Measurements from ENCODE around the gene HLA-DRB1. TPM values are rescaled to one million over a fixed set of nuclear protein-coding genes. Genes with fewer than 3 reads are reported as not detected.

The HLA-DRB1 gene
- total and polyA plus RNA-seq, 2 experiments from 2014 or later: 0.38 to 1.5 TPM

DNA sequence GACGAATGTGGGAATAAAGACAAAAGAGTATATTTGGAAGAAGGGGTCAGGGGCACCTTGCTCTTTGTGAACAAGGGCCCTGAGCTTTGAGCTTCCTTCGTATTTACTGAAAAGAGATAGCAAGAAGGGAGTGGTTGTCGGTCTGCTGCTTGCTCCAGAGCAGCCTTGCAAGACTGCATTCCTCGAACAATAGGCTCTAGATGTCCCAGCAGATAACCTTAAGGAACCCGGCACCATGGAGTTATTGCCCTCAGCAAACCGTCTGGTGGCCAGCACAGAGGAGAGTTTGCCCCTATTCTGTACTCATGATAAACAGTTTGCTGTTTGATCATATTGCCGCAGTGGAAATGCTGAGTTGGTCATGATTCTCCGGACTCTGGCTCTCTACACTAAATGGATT lies 22.7 kb downstream of the HLA-DRB1 start:
- no peak for ATAC-seq

DNA sequence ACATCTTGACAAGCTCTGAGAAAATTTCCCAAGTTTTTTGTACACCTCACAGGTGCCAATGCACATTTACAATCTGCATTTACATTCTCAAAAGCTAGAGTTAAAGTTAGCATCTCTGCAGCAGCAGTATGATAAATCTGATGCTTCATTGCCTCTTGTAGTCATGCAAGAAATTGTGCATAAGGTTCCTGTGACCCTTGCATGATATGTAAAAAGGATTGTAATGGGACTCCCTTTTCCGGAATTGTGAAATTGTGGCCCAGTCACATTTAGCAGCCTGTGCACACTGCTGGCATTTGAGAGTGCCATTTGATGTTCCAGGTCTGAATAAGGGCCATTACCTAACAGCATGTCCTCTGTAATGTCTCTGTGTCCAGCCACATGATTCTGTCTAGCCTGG lies 24.1 kb downstream of the HLA-DRB1 start:
- Histone ChIP-seq H3F3A (replicated peaks; ENCODE audit: low read depth) (no peaks in the 10 kb centered on the region), H3K4me1 (ENCODE audit: insufficient read depth) (no peaks in the 10 kb centered on the region), H3K4me3 (no peak overlapping the region), H3K4me2 (no peak overlapping the region), H3K27me3 (ENCODE audit: insufficient read depth) (no peaks in the 10 kb centered on the region), H4K20me1 (replicated peaks; ENCODE audit: insufficient read depth) (no peaks in the 10 kb centered on the region), H3K36me3 (ENCODE audit: insufficient read depth) (no peaks in the 10 kb centered on the region), H3K9me2 (ENCODE audit: insufficient read depth) (no peaks in the 10 kb centered on the region), H3K79me2 (replicated peaks; ENCODE audit: insufficient read depth) (no peaks in the 10 kb centered on the region), H2AFZ (no peak overlapping the region), H3K27ac (ENCODE audit: low read depth) (no peak overlapping the region)
- ATAC-seq (no peak), DNase-seq (ENCODE audit: low spot score) (no peak)
- Mint-ChIP-seq H3K27ac (no peak overlapping the region), H3K4me1 (no peaks in the 10 kb centered on the region; the same call in 2 of the 3 replicates), H3K27me3 (ENCODE audit: insufficient read depth, low read depth, poor library complexity) (no peaks in the 10 kb centered on the region), H3K4me3 (no peak overlapping the region), H3K9me3 (peaks cover 5% of the 10 kb centered on the region; the same call in 1 of the 3 replicates), H3K36me3 (ENCODE audit: low read depth) (peaks cover 3% of the 10 kb centered on the region; the same call in 2 of the 3 replicates)
- TF ChIP-seq JUNB (IDR thresholded peaks at IDR 0.05; ENCODE audit: unreplicated experiment) (no peak), ZNF114 (CRISPR knock-in tag; IDR thresholded peaks at IDR 0.05) (no peak), POLR2AphosphoS5 (IDR thresholded peaks at IDR 0.05; ENCODE audit: low read depth) (no peak), EZH2phosphoT487 (IDR thresholded peaks at IDR 0.05; ENCODE audit: unreplicated experiment) (no peak), ZNF331 (CRISPR knock-in tag; IDR thresholded peaks at IDR 0.05; ENCODE audit: low read depth) (no peak), STAT1 (IDR thresholded peaks at IDR 0.05; ENCODE audit: unreplicated experiment) (no peak)
- TF ChIP-seq, protein P1, sequence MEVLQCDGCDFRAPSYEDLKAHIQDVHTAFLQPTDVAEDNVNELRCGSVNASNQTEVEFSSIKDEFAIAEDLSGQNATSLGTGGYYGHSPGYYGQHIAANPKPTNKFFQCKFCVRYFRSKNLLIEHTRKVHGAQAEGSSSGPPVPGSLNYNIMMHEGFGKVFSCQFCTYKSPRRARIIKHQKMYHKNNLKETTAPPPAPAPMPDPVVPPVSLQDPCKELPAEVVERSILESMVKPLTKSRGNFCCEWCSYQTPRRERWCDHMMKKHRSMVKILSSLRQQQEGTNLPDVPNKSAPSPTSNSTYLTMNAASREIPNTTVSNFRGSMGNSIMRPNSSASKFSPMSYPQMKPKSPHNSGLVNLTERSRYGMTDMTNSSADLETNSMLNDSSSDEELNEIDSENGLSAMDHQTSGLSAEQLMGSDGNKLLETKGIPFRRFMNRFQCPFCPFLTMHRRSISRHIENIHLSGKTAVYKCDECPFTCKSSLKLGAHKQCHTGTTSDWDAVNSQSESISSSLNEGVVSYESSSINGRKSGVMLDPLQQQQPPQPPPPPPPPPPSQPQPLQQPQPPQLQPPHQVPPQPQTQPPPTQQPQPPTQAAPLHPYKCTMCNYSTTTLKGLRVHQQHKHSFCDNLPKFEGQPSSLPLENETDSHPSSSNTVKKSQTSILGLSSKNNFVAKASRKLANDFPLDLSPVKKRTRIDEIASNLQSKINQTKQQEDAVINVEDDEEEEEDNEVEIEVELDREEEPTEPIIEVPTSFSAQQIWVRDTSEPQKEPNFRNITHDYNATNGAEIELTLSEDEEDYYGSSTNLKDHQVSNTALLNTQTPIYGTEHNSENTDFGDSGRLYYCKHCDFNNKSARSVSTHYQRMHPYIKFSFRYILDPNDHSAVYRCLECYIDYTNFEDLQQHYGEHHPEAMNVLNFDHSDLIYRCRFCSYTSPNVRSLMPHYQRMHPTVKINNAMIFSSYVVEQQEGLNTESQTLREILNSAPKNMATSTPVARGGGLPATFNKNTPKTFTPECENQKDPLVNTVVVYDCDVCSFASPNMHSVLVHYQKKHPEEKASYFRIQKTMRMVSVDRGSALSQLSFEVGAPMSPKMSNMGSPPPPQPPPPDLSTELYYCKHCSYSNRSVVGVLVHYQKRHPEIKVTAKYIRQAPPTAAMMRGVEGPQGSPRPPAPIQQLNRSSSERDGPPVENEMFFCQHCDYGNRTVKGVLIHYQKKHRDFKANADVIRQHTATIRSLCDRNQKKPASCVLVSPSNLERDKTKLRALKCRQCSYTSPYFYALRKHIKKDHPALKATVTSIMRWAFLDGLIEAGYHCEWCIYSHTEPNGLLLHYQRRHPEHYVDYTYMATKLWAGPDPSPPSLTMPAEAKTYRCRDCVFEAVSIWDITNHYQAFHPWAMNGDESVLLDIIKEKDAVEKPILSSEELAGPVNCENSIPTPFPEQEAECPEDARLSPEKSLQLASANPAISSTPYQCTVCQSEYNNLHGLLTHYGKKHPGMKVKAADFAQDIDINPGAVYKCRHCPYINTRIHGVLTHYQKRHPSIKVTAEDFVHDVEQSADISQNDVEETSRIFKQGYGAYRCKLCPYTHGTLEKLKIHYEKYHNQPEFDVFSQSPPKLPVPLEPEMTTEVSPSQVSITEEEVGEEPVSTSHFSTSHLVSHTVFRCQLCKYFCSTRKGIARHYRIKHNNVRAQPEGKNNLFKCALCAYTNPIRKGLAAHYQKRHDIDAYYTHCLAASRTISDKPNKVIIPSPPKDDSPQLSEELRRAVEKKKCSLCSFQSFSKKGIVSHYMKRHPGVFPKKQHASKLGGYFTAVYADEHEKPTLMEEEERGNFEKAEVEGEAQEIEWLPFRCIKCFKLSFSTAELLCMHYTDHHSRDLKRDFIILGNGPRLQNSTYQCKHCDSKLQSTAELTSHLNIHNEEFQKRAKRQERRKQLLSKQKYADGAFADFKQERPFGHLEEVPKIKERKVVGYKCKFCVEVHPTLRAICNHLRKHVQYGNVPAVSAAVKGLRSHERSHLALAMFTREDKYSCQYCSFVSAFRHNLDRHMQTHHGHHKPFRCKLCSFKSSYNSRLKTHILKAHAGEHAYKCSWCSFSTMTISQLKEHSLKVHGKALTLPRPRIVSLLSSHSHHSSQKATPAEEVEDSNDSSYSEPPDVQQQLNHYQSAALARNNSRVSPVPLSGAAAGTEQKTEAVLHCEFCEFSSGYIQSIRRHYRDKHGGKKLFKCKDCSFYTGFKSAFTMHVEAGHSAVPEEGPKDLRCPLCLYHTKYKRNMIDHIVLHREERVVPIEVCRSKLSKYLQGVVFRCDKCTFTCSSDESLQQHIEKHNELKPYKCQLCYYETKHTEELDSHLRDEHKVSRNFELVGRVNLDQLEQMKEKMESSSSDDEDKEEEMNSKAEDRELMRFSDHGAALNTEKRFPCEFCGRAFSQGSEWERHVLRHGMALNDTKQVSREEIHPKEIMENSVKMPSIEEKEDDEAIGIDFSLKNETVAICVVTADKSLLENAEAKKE (CRISPR knock-in tag; IDR thresholded peaks at IDR 0.05): no peak
- TF ChIP-seq, protein P2, sequence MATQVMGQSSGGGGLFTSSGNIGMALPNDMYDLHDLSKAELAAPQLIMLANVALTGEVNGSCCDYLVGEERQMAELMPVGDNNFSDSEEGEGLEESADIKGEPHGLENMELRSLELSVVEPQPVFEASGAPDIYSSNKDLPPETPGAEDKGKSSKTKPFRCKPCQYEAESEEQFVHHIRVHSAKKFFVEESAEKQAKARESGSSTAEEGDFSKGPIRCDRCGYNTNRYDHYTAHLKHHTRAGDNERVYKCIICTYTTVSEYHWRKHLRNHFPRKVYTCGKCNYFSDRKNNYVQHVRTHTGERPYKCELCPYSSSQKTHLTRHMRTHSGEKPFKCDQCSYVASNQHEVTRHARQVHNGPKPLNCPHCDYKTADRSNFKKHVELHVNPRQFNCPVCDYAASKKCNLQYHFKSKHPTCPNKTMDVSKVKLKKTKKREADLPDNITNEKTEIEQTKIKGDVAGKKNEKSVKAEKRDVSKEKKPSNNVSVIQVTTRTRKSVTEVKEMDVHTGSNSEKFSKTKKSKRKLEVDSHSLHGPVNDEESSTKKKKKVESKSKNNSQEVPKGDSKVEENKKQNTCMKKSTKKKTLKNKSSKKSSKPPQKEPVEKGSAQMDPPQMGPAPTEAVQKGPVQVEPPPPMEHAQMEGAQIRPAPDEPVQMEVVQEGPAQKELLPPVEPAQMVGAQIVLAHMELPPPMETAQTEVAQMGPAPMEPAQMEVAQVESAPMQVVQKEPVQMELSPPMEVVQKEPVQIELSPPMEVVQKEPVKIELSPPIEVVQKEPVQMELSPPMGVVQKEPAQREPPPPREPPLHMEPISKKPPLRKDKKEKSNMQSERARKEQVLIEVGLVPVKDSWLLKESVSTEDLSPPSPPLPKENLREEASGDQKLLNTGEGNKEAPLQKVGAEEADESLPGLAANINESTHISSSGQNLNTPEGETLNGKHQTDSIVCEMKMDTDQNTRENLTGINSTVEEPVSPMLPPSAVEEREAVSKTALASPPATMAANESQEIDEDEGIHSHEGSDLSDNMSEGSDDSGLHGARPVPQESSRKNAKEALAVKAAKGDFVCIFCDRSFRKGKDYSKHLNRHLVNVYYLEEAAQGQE (IDR thresholded peaks at IDR 0.05; ENCODE audit: unreplicated experiment): no peak
- TF ChIP-seq, protein P3, sequence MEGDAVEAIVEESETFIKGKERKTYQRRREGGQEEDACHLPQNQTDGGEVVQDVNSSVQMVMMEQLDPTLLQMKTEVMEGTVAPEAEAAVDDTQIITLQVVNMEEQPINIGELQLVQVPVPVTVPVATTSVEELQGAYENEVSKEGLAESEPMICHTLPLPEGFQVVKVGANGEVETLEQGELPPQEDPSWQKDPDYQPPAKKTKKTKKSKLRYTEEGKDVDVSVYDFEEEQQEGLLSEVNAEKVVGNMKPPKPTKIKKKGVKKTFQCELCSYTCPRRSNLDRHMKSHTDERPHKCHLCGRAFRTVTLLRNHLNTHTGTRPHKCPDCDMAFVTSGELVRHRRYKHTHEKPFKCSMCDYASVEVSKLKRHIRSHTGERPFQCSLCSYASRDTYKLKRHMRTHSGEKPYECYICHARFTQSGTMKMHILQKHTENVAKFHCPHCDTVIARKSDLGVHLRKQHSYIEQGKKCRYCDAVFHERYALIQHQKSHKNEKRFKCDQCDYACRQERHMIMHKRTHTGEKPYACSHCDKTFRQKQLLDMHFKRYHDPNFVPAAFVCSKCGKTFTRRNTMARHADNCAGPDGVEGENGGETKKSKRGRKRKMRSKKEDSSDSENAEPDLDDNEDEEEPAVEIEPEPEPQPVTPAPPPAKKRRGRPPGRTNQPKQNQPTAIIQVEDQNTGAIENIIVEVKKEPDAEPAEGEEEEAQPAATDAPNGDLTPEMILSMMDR (conservative IDR thresholded peaks at IDR 0.05; ENCODE audit: low read depth in 2 of 2): no peak

More for the DNA sequence above, 22.7 kb downstream of the HLA-DRB1 start:
- H3K4me2 ChIP-seq: no peak overlapping the region
- no peaks in the 10 kb centered on the region for H3K27me3 Mint-ChIP-seq (ENCODE audit: insufficient read depth, low read depth, poor library complexity)
- H3K79me2 ChIP-seq (replicated peaks; ENCODE audit: insufficient read depth): no peaks in the 10 kb centered on the region
- no peaks in the 10 kb centered on the region for H3K27me3 ChIP-seq (ENCODE audit: insufficient read depth)
- DNase-seq (ENCODE audit: low spot score): no peak
- H3K9me2 ChIP-seq (ENCODE audit: insufficient read depth): no peaks in the 10 kb centered on the region
- no peaks in the 10 kb centered on the region for H4K20me1 ChIP-seq (replicated peaks; ENCODE audit: insufficient read depth)
- H3K36me3 ChIP-seq (ENCODE audit: insufficient read depth): no peaks in the 10 kb centered on the region
- no peak for TF ChIP-seq ZNF114 (CRISPR knock-in tag; IDR thresholded peaks at IDR 0.05)
- no peak for TF ChIP-seq STAT1 (IDR thresholded peaks at IDR 0.05; ENCODE audit: unreplicated experiment)
- TF ChIP-seq ZNF331 (CRISPR knock-in tag; IDR thresholded peaks at IDR 0.05; ENCODE audit: low read depth): no peak
- no peak for TF ChIP-seq NANOG (IDR thresholded peaks at IDR 0.05; ENCODE audit: borderline replicate concordance)
- H3K4me1 Mint-ChIP-seq: no peaks in the 10 kb centered on the region; the same call in 2 of the 3 replicates
- H3K4me3 ChIP-seq: no peak overlapping the region
- H2AFZ ChIP-seq: no peak overlapping the region
- H3F3A ChIP-seq (replicated peaks; ENCODE audit: low read depth): no peaks in the 10 kb centered on the region
- peaks cover 5% of the 10 kb centered on the region; the same call in 1 of the 3 replicates for H3K9me3 Mint-ChIP-seq
- no peak overlapping the region for H3K27ac Mint-ChIP-seq
- H3K27ac ChIP-seq (ENCODE audit: low read depth): no peak overlapping the region
- H3K4me1 ChIP-seq (ENCODE audit: insufficient read depth): no peaks in the 10 kb centered on the region
- no peak overlapping the region for H3K4me3 Mint-ChIP-seq
- H3K36me3 Mint-ChIP-seq (ENCODE audit: low read depth): peaks cover 3% of the 10 kb centered on the region; the same call in 2 of the 3 replicates

Measured in GM23338 (cell line).